ENCODE measurements around the gene GNAO1.

Gene GNAO1

DNA sequence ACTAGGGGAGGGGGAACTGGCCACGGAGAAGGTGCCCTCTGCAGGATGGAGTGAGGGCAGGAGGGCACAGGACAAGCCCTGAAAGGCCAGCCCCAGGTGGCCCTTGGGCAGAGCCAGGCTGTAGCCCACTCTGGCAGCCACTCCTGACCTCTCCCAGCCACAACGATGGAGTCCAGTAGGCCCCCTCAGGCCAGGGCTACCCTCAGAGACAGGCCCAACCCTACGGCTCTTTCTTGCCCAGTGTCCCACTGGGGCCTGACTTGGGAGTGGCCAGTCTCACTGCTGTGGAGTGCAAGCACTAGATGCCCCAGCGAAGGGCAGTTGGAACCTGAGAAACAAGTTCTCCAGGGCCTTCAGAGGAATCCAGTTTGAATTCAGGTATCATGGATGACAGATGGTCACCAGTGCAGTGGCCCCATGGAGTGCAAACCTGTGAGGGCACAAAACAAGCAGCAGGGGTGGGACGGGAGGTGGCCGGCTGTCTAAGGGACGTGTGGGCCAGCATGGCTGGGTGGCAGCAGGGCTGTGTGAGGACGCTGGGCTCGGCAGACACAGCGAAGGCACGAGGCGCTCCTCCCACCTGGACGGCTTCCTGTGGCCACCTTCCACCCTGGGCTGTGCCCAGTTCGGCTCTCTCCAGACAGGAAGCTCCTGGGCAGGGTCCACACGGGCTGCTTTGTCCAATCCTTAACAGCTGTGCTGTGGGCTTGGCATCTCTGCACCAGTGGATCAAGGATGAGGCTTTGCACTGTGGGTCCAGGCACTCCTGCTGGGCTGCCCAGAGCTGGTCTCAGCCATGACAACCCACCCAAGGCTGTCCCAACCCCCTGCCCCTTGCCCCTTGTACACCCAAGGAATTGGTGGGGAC, 162.0 kb downstream of the GNAO1 start:
- no peak for DNase-seq

GRCh38 chr16:56354016-56354415, 162.7 kb downstream of the GNAO1 start:
- DNase-seq, result no peak

DNA sequence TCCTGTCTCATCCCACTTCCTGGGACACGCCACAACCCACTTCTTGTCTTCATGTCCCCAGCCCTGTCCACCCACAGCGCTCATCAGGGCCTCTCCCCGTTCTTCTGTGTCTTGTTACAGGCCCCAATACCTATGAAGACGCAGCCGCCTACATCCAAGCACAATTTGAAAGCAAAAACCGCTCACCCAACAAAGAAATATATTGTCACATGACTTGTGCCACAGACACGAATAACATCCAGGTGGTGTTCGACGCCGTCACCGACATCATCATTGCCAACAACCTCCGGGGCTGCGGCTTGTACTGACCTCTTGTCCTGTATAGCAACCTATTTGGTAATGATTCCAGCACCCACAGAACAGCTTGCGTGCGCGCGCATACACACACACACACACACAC, 163.5 kb downstream of the GNAO1 start:
- no peak for DNase-seq

GRCh38 chr16:56355221-56355620, 163.9 kb downstream of the GNAO1 start:
- DNase-seq, result no peak

DNA sequence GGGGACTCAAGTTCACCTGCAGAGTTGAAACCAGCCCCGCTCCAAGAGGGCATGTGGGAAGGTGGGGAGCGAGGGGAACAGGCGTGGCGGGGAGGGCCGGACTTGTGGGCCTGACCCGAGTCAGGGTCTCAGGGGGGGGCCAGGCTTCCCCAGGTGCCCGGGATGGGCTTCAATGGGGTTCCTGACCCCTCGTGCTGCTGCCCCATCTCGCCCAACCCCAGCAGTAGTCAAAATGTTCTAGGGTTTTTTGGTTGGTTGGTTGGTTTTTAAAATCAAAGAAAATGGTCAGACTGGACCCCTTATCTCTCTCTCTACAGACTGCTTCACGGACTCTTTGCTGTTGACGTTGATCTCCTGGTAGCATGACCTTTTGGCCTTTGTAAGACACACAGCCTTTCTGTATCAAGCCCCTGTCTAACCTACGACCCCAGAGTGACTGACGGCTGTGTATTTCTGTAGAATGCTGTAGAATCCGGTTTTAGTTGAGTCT, 164.5 kb downstream of the GNAO1 start:
- DNase-seq, result no peak

DNA sequence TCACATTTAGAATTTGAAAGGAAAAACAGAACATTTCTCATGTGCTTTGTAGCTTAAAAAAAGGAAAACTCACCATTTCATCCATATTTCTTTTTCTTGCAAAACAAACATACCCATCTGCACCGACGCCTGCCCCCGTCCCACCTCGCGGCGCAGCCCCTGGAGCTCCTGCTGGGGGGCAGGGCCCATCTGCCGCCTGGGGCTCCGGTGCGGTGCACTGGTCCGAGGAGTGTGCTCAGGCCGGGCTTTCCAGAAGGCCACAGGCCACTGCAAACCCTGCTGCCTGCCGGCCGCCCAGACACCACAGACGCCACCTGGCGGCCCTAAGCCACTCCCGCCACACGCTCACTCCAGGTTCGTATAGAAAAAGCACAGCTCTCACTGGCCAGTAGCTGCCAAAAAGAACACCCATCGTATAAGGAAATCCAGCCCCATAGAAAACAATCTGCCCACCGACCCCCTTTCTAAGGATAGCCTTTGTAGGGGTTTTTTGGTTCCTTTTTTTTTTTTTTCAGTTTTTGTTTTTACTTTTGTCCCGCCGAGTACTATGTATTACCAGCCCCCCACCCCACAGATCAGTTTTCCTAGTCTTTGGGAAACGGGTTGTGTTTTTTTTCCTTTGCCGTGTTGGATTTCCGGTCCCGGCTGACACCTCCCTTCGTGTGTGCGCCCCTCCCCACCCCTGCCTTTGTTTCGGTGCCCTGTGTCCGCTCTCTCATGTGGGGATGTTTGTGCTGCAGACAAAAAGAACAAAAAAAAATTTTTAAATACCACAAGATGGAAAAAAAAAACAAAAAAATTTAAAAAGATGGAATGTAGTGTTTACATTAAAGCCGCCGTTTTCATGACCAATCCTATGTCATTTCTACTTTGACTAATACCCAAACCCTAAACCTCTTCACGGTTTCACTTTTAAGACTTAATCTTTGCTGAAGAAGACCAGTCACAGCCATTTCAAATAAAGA, 165.3 kb downstream of the GNAO1 start:
- peak; percentile 85 for DNase-seq

- DNase-seq, result peak; percentile 66
Measured at GRCh38 chr16:56357241-56357764, 166.0 kb downstream of the GNAO1 start.

DNA sequence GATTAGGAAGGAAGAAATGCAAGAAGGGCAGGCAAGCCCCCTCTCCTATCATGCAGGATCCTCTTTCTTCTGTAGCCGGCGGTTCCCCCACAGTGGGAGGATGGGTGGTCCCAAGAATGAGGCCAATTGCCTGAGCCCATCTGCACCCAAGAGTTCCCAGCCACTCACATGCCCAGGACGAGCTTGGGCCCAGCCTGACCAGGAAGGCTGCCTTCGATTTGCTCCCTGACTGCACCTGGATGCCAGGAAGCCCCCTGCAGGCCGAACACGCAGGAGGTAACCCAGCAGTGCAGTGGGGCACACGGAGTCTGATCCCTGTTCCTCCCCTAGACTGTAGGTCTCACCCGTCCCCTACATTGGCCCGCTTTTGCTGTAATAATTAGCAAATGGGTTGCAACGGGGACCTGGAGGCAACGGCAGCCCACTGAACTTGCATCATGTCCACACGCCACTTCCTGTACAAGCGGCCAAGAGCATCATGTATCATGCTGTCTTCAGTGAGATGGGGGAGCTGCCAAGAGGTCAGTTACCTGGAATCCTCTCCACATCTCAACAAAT, 166.6 kb downstream of the GNAO1 start:
- DNase-seq, result peak; percentile 29

GRCh38 chr16:56360117-56361008, 169.1 kb downstream of the GNAO1 start:
- no peak for DNase-seq

GRCh38 chr16:56362057-56362655, 170.9 kb downstream of the GNAO1 start:
- DNase-seq, result no peak

DNA sequence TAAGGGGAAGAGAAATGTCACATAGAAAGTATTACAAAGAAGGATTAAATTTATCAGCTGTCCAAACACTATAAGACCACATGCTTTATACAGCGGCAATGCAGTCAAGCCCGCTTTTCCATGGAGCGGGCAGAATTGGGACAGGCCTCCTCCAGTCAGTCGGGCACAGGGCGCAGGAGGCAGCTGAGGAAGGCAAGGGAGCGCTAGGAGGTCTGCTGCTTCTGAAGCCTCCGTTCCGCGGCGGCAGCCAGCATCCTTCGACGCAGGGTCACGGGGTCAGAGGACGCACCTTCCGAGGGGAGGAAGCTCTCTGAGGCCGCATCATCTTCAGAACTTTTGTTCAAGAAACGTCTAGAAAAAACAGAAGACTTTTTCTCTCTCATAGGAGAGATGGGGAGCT, 171.4 kb downstream of the GNAO1 start:
- DNase-seq, result no peak

GRCh38 chr16:56363181-56363716, 172.0 kb downstream of the GNAO1 start:
- DNase-seq, result no peak

GRCh38 chr16:56363781-56364565, 172.7 kb downstream of the GNAO1 start:
- no peak for DNase-seq

- no peak for DNase-seq
Measured at GRCh38 chr16:56364865-56365264, 173.6 kb downstream of the GNAO1 start.

DNA sequence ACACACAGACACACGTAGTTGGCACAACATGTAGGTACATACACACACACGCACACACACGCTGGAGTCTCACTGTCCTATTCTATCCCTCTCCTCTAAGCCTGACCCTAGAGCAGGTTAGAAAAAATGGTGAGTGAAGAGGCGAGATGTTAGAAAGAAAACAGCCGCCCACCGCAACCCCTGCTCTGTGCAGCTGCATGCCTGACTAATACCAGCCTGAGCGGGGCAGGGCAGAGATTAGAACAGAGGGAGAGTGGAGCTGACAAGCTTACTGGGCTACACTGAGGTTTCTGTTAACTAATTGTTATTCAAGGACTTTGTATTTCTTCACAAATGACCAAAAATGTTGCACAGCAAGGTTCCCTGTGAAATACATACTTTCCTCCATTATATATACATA, 174.3 kb downstream of the GNAO1 start:
- DNase-seq, result no peak

GRCh38 chr16:56366945-56367344, 175.7 kb downstream of the GNAO1 start:
- DNase-seq, result no peak

DNA sequence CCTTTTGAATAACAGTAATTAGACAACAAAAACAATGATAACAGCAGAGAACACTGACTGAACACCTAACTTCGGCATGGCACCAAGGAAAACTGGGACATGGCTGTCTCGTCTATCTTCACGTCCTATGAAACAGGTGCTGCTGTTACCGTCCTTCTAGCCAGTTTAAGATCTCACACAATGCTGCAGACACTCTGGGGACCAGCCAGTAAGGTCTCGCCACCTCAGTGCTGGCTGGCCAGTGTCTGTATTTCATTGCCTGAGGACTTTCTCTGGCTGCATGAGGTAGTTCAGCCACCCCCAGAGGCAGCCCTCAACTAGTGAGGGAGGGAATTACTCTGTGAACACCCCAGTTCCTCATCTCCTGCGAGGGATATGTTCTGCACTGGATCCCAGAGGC, 176.5 kb downstream of the GNAO1 start:
- DNase-seq, result no peak

DNA sequence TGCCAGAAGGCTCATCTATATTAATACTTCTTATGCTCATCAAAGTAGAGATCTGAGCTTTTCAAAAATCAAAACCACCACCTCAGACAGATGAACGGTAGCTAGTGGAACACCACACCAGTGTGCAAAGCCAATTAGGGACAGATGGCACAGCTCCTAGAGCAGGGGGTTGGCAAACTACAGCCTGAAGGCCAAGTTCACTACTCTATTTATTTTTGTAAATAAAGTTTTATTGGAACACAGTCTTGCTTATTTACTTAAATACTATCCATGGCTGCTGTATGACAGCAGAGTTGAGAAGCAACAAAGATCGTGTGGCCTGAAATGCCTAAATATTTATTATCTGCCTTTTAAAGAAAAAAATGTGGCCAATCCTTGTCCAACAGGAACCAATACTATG, 177.3 kb downstream of the GNAO1 start:
- DNase-seq, result no peak

DNA sequence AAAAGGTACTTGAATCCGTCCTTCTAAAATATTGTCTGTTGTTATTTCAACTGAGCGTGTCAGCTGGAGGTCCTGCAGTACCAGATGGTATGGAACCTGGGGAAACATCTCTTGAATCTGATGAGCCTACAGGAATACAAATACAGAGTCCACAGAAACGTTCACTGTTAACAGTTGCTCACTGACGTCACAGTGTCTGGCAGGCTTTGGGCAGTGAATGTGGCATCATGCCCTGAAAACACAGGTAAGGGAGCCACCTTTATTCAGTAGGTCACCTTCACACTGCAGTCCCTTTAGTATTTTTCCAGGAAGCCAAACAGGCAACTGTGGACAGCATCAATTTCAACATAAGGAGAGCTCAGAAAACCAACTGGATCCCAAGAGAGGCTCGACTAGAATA, 177.9 kb downstream of the GNAO1 start:
- DNase-seq, result no peak

GRCh38 chr16:56370185-56370874, 179.0 kb downstream of the GNAO1 start:
- DNase-seq, result peak; percentile 38

Data from fibroblast of upper back skin (primary cell).